HepG2 (cell line): Measurements from ENCODE around the gene ZBTB4. TPM values are rescaled to one million over a fixed set of nuclear protein-coding genes. Genes with fewer than 3 reads are reported as not detected.
A peak's percentile ranks its signal among the peaks of the same experiment; 100 is the strongest.

Source experiments
- ERF ChIP-seq: IDR thresholded peaks from 2 replicates; pipeline ENCODE4 v1.6.1; 2018; ENCODE audit warnings: missing biosample characterization, missing genetic modification reagents
- GABPB1 ChIP-seq: IDR thresholded peaks from 2 replicates; pipeline ENCODE4 v1.6.1; 2016; ENCODE audit warnings: mild to moderate bottlenecking, missing genetic modification reagents, moderate library complexity, missing compliant biosample characterization
- GATAD2A ChIP-seq: IDR thresholded peaks from 2 replicates; pipeline ENCODE4 v1.6.1; 2016
- HNRNPH1 ChIP-seq: fragments of 200-400 bp; formaldehyde crosslinking; optimal IDR thresholded peaks from 2 replicates; pipeline ENCODE3; 2017; ENCODE audit warnings: mild to moderate bottlenecking, low read depth, low read length
- HOXA5 ChIP-seq: sonication (generic); formaldehyde crosslinking; IDR thresholded peaks from 2 replicates; pipeline ENCODE4 v1.4.0; 2020; ENCODE audit warnings: missing genetic modification reagents
- JDP2 ChIP-seq: sonication (generic); formaldehyde crosslinking; IDR thresholded peaks from 2 replicates; pipeline ENCODE4 v1.8.1; 2022; ENCODE audit warnings: missing genetic modification reagents, borderline replicate concordance
- NFKB2 ChIP-seq: sonication (generic); formaldehyde crosslinking; IDR thresholded peaks from 2 replicates; pipeline ENCODE4 v1.4.0; 2020; ENCODE audit warnings: missing genetic modification reagents, borderline replicate concordance
- PCBP1 ChIP-seq: fragments of 200-400 bp; formaldehyde crosslinking; IDR thresholded peaks from 2 replicates; pipeline ENCODE4 v1.6.1; 2017; ENCODE audit warnings: mild to moderate bottlenecking, low read depth, low read length, borderline replicate concordance
- PTBP1 ChIP-seq: fragments of 200-400 bp; formaldehyde crosslinking; IDR thresholded peaks from 2 replicates; pipeline ENCODE4 v1.6.1; 2018; ENCODE audit warnings: low read length, low read depth; ENCODE audit not compliant: poor library complexity, severe bottlenecking
- SMAD3 ChIP-seq: sonication (generic); formaldehyde crosslinking; IDR thresholded peaks from 2 replicates; pipeline ENCODE4 v1.4.0; 2020; ENCODE audit warnings: missing genetic modification reagents
- SUZ12 ChIP-seq: fragments of 150-350 bp; IDR thresholded peaks from 2 replicates; pipeline ENCODE4 v1.6.1; 2014; ENCODE audit warnings: low read depth, low read length
- TRIM24 ChIP-seq: sonication (generic); formaldehyde crosslinking; IDR thresholded peaks from 2 replicates; pipeline ENCODE4 v1.8.0; 2022; ENCODE audit warnings: mild to moderate bottlenecking, missing genetic modification reagents
- XRCC5 ChIP-seq: fragments of 200-400 bp; formaldehyde crosslinking; optimal IDR thresholded peaks from 2 replicates; pipeline ENCODE3; 2017; ENCODE audit warnings: mild to moderate bottlenecking, low read length
- ZFP41 ChIP-seq: sonication (generic); formaldehyde crosslinking; IDR thresholded peaks from 2 replicates; pipeline ENCODE4 v1.4.0; 2020; ENCODE audit warnings: mild to moderate bottlenecking, missing genetic modification reagents, borderline replicate concordance
- ZIK1 ChIP-seq: sonication (generic); formaldehyde crosslinking; IDR thresholded peaks from 2 replicates; pipeline ENCODE4 v1.5.0; 2020; ENCODE audit warnings: mild to moderate bottlenecking, low read depth, missing genetic modification reagents, borderline replicate concordance
- ZMYM4 ChIP-seq: sonication (generic); formaldehyde crosslinking; IDR thresholded peaks from 2 replicates; pipeline ENCODE4 v1.8.1; 2023; ENCODE audit warnings: mild to moderate bottlenecking, missing genetic modification reagents
- ZNF138 ChIP-seq: sonication (generic); formaldehyde crosslinking; IDR thresholded peaks from 2 replicates; pipeline ENCODE4 v1.5.0; 2020; ENCODE audit warnings: mild to moderate bottlenecking, low read depth, missing genetic modification reagents
- ZNF382 ChIP-seq: sonication (generic); formaldehyde crosslinking; IDR thresholded peaks from 2 replicates; pipeline ENCODE4 v1.5.0; 2020; ENCODE audit warnings: missing genetic modification reagents, mild to moderate bottlenecking, borderline replicate concordance
- ZNF484 ChIP-seq: sonication (generic); formaldehyde crosslinking; IDR thresholded peaks from 2 replicates; pipeline ENCODE4 v1.5.1; 2020; ENCODE audit warnings: mild to moderate bottlenecking, low read depth, missing genetic modification reagents, borderline replicate concordance
- ZNF546 ChIP-seq: sonication (generic); formaldehyde crosslinking; conservative IDR thresholded peaks from 2 replicates; pipeline ENCODE4 v1.8.1; 2023; ENCODE audit warnings: mild to moderate bottlenecking, missing genetic modification reagents
- ZNF720 ChIP-seq: sonication (generic); formaldehyde crosslinking; IDR thresholded peaks from 2 replicates; pipeline ENCODE4 v1.4.0; 2020; ENCODE audit warnings: missing genetic modification reagents
- ZSCAN29 ChIP-seq: sonication (generic); formaldehyde crosslinking; conservative IDR thresholded peaks from 2 replicates; pipeline ENCODE4 v1.4.0; 2020; ENCODE audit warnings: mild to moderate bottlenecking, missing genetic modification reagents
- polyA plus RNA-seq, 8 experiments: library from polyadenylated mRNA; depleted of rRNA in 3 of 8; stranded (reverse) in 7 of 8; unstranded in 1 of 8; fragments of >200 nt; fragmentation: Illumina TruSeq in 4 of 8; extraction: Trizol in 4 of 8; gene quantifications; 2 replicates each; pipeline versions ENCODE4 v1.2.1 to v1.2.3, GENCODE V29; 2011 to 2016; ENCODE audit warnings: low read depth in 4 of 8, missing spikeins in 1 of 8, mixed read lengths in 1 of 8; ENCODE audit not compliant: insufficient read depth in 1 of 8
- total RNA-seq, 5 experiments: library from RNA; depleted of rRNA; stranded (reverse); fragments of >200 nt; fragmentation: Illumina TruSeq; extraction: Trizol; gene quantifications; 2 replicates each; pipeline ENCODE4 v1.2.3, GENCODE V29; 2016; ENCODE audit warnings: low read depth in 1 of 5
- TF ChIP-seq, protein P1 (sequence below): sonication (generic); formaldehyde crosslinking; IDR thresholded peaks from 2 replicates; pipeline ENCODE4 v1.5.1; 2020; ENCODE audit warnings: mild to moderate bottlenecking, missing genetic modification reagents
- TF ChIP-seq, protein P2 (sequence below): sonication (generic); formaldehyde crosslinking; IDR thresholded peaks from 2 replicates; pipeline ENCODE4 v1.5.0; 2020; ENCODE audit warnings: missing genetic modification reagents, mild to moderate bottlenecking, borderline replicate concordance

Gene ZBTB4
- total and polyA plus RNA-seq, 2 of the 13 experiments (the other 11 are each of a cell fraction or from before 2014, with no cell fraction given): 4.3 to 7.4 TPM

DNA sequence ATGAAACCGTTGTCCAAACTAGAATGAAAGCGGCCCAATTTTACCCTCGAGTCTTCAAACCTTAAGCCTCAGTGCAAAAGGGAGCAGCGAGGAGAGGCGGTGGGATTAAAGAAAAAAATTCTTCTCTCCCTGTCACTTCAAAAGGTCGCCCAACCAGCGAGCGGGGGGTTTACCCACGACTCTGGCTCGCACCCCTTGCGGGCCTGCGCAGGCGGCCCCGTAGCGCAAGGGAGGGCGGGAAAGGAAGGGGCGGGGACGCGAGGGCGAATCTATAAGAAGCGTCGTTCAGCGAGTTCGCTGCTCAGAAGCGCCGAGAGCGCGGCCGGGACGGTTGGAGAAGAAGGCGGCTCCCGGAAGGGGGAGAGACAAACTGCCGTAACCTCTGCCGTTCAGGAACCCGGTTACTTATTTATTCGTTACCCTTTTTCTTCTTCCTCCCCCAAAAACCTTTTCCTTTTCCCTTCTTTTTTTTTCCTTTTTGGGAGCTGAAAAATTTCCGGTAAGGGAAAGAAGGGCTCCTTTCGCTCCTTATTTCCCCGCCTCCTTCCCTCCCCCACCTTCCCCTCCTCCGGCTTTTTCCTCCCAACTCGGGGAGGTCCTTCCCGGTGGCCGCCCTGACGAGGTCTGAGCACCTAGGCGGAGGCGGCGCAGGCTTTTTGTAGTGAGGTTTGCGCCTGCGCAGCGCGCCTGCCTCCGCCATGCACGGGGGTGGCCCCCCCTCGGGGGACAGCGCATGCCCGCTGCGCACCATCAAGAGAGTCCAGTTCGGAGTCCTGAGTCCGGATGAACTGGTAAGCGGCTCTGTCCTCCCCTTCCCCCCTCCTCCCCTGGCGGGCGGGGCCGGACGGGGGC lies 4.9 kb upstream of the ZBTB4 start, which contains the start of gene POLR2A (continued):
- peak; percentile 85; the same call in 1 of the 2 replicates for TF ChIP-seq PCBP1
- TF ChIP-seq ZNF138 (CRISPR knock-in tag): no peak
- TF ChIP-seq ZSCAN29 (CRISPR knock-in tag): peak; percentile 83
- TF ChIP-seq XRCC5: peak; percentile 69
- TF ChIP-seq ERF: peak; percentile 68; the same call in 1 of the 2 replicates
- peak; percentile 79; the same call in 1 of the 2 replicates for TF ChIP-seq ZNF546 (CRISPR knock-in tag)
- TF ChIP-seq ZNF382 (CRISPR knock-in tag): no peak
- no peak for TF ChIP-seq ZNF720 (CRISPR knock-in tag)
- TF ChIP-seq ZFP41 (CRISPR knock-in tag): peak; percentile 81; the same call in 1 of the 2 replicates
- peak; percentile 54 for TF ChIP-seq PTBP1
- 0 out of 2 replicates have a peak, but pooled peaks have one; percentile 24 for TF ChIP-seq ZIK1 (CRISPR knock-in tag)
- TF ChIP-seq ZMYM4 (CRISPR knock-in tag): peak; percentile 54; the same call in 1 of the 2 replicates
- TF ChIP-seq, protein P1, sequence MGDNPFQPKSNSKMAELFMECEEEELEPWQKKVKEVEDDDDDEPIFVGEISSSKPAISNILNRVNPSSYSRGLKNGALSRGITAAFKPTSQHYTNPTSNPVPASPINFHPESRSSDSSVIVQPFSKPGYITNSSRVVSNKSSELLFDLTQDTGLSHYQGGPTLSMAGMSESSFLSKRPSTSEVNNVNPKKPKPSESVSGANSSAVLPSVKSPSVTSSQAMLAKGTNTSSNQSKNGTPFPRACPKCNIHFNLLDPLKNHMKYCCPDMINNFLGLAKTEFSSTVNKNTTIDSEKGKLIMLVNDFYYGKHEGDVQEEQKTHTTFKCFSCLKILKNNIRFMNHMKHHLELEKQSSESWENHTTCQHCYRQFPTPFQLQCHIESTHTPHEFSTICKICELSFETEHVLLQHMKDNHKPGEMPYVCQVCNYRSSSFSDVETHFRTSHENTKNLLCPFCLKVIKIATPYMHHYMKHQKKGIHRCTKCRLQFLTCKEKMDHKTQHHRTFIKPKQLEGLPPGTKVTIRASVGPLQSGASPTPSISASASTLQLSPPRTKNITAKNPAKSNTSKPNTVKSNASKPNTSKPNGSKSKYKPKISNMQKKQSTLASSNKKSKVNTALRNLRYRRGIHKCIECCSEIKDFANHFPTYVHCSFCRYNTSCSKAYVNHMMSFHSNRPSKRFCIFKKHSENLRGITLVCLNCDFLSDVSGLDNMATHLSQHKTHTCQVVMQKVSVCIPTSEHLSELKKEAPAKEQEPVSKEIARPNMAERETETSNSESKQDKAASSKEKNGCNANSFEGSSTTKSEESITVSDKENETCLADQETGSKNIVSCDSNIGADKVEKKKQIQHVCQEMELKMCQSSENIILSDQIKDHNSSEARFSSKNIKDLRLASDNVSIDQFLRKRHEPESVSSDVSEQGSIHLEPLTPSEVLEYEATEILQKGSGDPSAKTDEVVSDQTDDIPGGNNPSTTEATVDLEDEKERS: peak; percentile 84
- peak; percentile 84 for TF ChIP-seq GABPB1 (CRISPR knock-in tag)
- peak; percentile 77 for TF ChIP-seq HNRNPH1
- TF ChIP-seq GATAD2A (CRISPR knock-in tag): peak; percentile 48
- no peak for TF ChIP-seq SUZ12
- TF ChIP-seq NFKB2 (CRISPR knock-in tag): peak; percentile 81
- TF ChIP-seq SMAD3: peak; percentile 93
- peak; percentile 97 for TF ChIP-seq HOXA5 (CRISPR knock-in tag)
- no peak for TF ChIP-seq JDP2
- no peak; the same call in 1 of the 2 replicates for TF ChIP-seq ZNF484 (CRISPR knock-in tag)
- TF ChIP-seq, protein P2, sequence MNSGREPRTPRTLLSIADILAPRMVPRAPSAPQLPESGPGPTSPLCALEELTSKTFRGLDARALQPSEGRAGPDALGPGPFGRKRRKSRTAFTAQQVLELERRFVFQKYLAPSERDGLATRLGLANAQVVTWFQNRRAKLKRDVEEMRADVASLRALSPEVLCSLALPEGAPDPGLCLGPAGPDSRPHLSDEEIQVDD (CRISPR knock-in tag): no peak; the same call in 1 of the 2 replicates
- no peak for TF ChIP-seq TRIM24 (CRISPR knock-in tag)
